Subcutaneous preadipocyte (primary cell): ENCODE data around the gene BDH2. TPM values are rescaled to one million over a fixed set of nuclear protein-coding genes. Genes with fewer than 3 reads are reported as not detected.

Source experiments
- total RNA-seq: library from RNA; depleted of rRNA; stranded (reverse); fragments of >200 nt; gene quantifications from 2 replicates; pipeline ENCODE4 v1.2.3, GENCODE V29; 2012

BDH2 gene
- 22.1 and 31.2 TPM in 2 replicates for total RNA-seq

GRCh38 chr4:103099691-103100392 lies at the start of gene BDH2:
TSS of gene BDH2 (minus strand) at chr4:103099834. CDS start at chr4:103096254, 3,580 bp downstream.

GRCh38 chr4:103076747-103077347 lies 22.8 kb downstream of the BDH2 start, which contains the start of gene SLC9B2:
TSS of gene SLC9B2 (minus strand) at chr4:103076761. CDS start at chr4:103067550, 9,211 bp downstream.

Other genes starting within 250 kb of the BDH2 start
- gene CISD2, start 230.8 kb downstream of the BDH2 start, total RNA-seq, result 20.2 and 25.2 TPM in 2 replicates
- 0.59 and 0.73 TPM in 2 replicates for gene SLC9B1, start 80.1 kb downstream of the BDH2 start, total RNA-seq
- gene SLC9B2, start 23.1 kb downstream of the BDH2 start, total RNA-seq, result 27.6 and 28.7 TPM in 2 replicates
- gene CENPE, start 98.5 kb upstream of the BDH2 start, total RNA-seq, result 25.4 TPM in 2 replicates